GM23338 (cell line): ENCODE measurements around the gene NCAPG. TPM values are rescaled to one million over a fixed set of nuclear protein-coding genes. Genes with fewer than 3 reads are reported as not detected.

ENCODE experiments used
- ATAC-seq: fragments of 200-7000 bp; cut with Tn5 transposase; 3 replicates; pipeline ENCODE4 v1.9.1; 2020
- DNase-seq: peaks from one replicate; pipeline ENCODE4 v3.0.0-alpha.2; 2015; ENCODE audit warnings: low spot score
- H2AFZ ChIP-seq: fragments of 200-600 bp; sonication (generic); 2 replicates; pipeline ENCODE4 v1.8.0; 2016; ENCODE audit warnings: antibody characterized with exemption, mild to moderate bottlenecking, moderate library complexity
- H3F3A ChIP-seq: fragments of 200-600 bp; sonication (generic); replicated peaks from 2 replicates; pipeline ENCODE4 v1.8.0; 2017; ENCODE audit warnings: antibody characterized with exemption, mixed run types, low read depth
- H3K27ac ChIP-seq: fragments of 200-600 bp; sonication (generic); 2 replicates; pipeline ENCODE4 v1.6.1; 2016; ENCODE audit warnings: low read depth
- H3K27me3 ChIP-seq: fragments of 200-600 bp; sonication (generic); 2 replicates; pipeline ENCODE4 v1.8.0; 2016; ENCODE audit warnings: mild to moderate bottlenecking, mixed run types, moderate library complexity; ENCODE audit not compliant: insufficient read depth
- H3K36me3 ChIP-seq: fragments of 200-600 bp; sonication (generic); 2 replicates; pipeline ENCODE4 v1.8.0; 2016; ENCODE audit warnings: mild to moderate bottlenecking; ENCODE audit not compliant: insufficient read depth
- H3K4me1 ChIP-seq: fragments of 200-600 bp; sonication (generic); 2 replicates; pipeline ENCODE4 v1.8.0; 2016; ENCODE audit warnings: mild to moderate bottlenecking, moderate library complexity; ENCODE audit not compliant: insufficient read depth
- H3K4me2 ChIP-seq: fragments of 200-600 bp; sonication (generic); 2 replicates; pipeline ENCODE4 v1.7.1; 2017; ENCODE audit warnings: mixed run types
- H3K4me3 ChIP-seq: fragments of 200-600 bp; sonication (generic); 2 replicates; pipeline ENCODE4 v1.6.1; 2016; ENCODE audit warnings: mixed run types
- H3K79me2 ChIP-seq: fragments of 200-600 bp; sonication (generic); replicated peaks from 2 replicates; pipeline ENCODE4 v1.8.0; 2017; ENCODE audit warnings: mild to moderate bottlenecking; ENCODE audit not compliant: insufficient read depth
- H3K9me2 ChIP-seq: fragments of 200-600 bp; sonication (generic); 2 replicates; pipeline ENCODE4 v1.8.0; 2017; ENCODE audit not compliant: insufficient read depth
- H4K20me1 ChIP-seq: fragments of 200-600 bp; sonication (generic); replicated peaks from 2 replicates; pipeline ENCODE4 v1.8.0; 2017; ENCODE audit warnings: mild to moderate bottlenecking; ENCODE audit not compliant: insufficient read depth
- H3K27ac Mint-ChIP-seq: 2 replicates; pipeline ENCODE4 v1.8.0; 2020; ENCODE audit warnings: inconsistent platforms, mild to moderate bottlenecking, moderate library complexity, mixed read lengths
- H3K27me3 Mint-ChIP-seq: 3 replicates; pipeline ENCODE4 v1.8.0; 2022; ENCODE audit warnings: low read depth, mild to moderate bottlenecking, moderate library complexity, mixed read lengths, inconsistent platforms; ENCODE audit not compliant: insufficient read depth, poor library complexity
- H3K36me3 Mint-ChIP-seq: 3 replicates; pipeline ENCODE4 v1.8.0; 2021; ENCODE audit warnings: low read depth, mild to moderate bottlenecking, inconsistent platforms, moderate library complexity, mixed read lengths
- H3K4me1 Mint-ChIP-seq: 3 replicates; pipeline ENCODE4 v1.8.0; 2020; ENCODE audit warnings: mild to moderate bottlenecking, inconsistent platforms, mixed read lengths
- H3K4me3 Mint-ChIP-seq: 3 replicates; pipeline ENCODE4 v1.8.0; 2021; ENCODE audit warnings: moderate library complexity, mild to moderate bottlenecking, inconsistent platforms, mixed read lengths
- H3K9me3 Mint-ChIP-seq: 3 replicates; pipeline ENCODE4 v1.8.0; 2020; ENCODE audit warnings: moderate library complexity, mild to moderate bottlenecking, inconsistent platforms, mixed read lengths
- ETS1 ChIP-seq: IDR thresholded peaks from 2 replicates; pipeline ENCODE4 v1.6.1; 2016; ENCODE audit warnings: antibody characterized with exemption
- EZH2 ChIP-seq: fragments of 200-600 bp; sonication (generic); IDR thresholded peaks from one replicate; pipeline ENCODE4 v1.8.0; 2017; ENCODE audit warnings: antibody characterized with exemption, mild to moderate bottlenecking, low read depth; ENCODE audit not compliant: unreplicated experiment
- EZH2phosphoT487 ChIP-seq: fragments of 200-600 bp; sonication (generic); IDR thresholded peaks from one replicate; pipeline ENCODE4 v1.8.1; 2018; ENCODE audit warnings: antibody characterized with exemption; ENCODE audit not compliant: unreplicated experiment
- JUNB ChIP-seq: IDR thresholded peaks from one replicate; pipeline ENCODE4 v1.6.1; 2016; ENCODE audit warnings: antibody characterized with exemption; ENCODE audit not compliant: unreplicated experiment
- NANOG ChIP-seq: IDR thresholded peaks from 2 replicates; pipeline ENCODE4 v1.6.1; 2016; ENCODE audit warnings: antibody characterized with exemption, borderline replicate concordance
- POLR2AphosphoS5 ChIP-seq: IDR thresholded peaks from 2 replicates; pipeline ENCODE4 v1.6.1; 2016; ENCODE audit warnings: antibody characterized with exemption, low read depth
- ZNF114 ChIP-seq: fragments of 250-450 bp; sonication (Bioruptor Pico); IDR thresholded peaks from 2 replicates; pipeline ENCODE4 v1.5.0; 2020; ENCODE audit warnings: mild to moderate bottlenecking, moderate library complexity
- ZNF331 ChIP-seq: fragments of 250-450 bp; sonication (Bioruptor Pico); IDR thresholded peaks from 2 replicates; pipeline ENCODE4 v1.5.0; 2020; ENCODE audit warnings: low read depth, mild to moderate bottlenecking, moderate library complexity
- polyA plus RNA-seq: library from polyadenylated mRNA; unstranded; fragments of >200 nt; fragmentation: Nextera tagmentation; extraction: Ambion mirVana; gene quantifications from 2 replicates; pipeline ENCODE4 v1.2.1, GENCODE V29; 2016
- total RNA-seq: library from RNA; depleted of rRNA; stranded (reverse); fragments of >200 nt; shearing (Covaris generic); gene quantifications from 2 replicates; pipeline ENCODE4 v1.2.3, GENCODE V29; 2014
- TF ChIP-seq, protein P1 (sequence below): IDR thresholded peaks from one replicate; pipeline ENCODE4 v1.6.1; 2018; ENCODE audit warnings: antibody characterized with exemption; ENCODE audit not compliant: unreplicated experiment
- TF ChIP-seq, protein P2 (sequence below): fragments of 250-450 bp; sonication (Bioruptor Pico); IDR thresholded peaks from 2 replicates; pipeline ENCODE4 v1.5.0; 2020; ENCODE audit warnings: mild to moderate bottlenecking, moderate library complexity

NCAPG gene
- total and polyA plus RNA-seq, 2 experiments from 2014 or later = 24.4 to 45.8 TPM

GRCh38 chr4:17811078-17811603 is 362 bp downstream of the NCAPG start:
- Histone ChIP-seq H3F3A (no peaks in the 10 kb centered on the region), H3K79me2 (peaks cover 91% of the 10 kb centered on the region), H3K9me2 (no peaks in the 10 kb centered on the region), H3K27ac (no peak overlapping the region), H3K4me3 (peak overlapping the region; percentile 89), H3K27me3 (no peaks in the 10 kb centered on the region), H3K4me2 (peak overlapping the region; percentile 92), H2AFZ (peak overlapping the region; percentile 2; the same call in 1 of the 2 replicates), H3K36me3 (peaks cover 15% of the 10 kb centered on the region; the same call in 1 of the 2 replicates), H4K20me1 (peaks cover 34% of the 10 kb centered on the region), H3K4me1 (peaks cover 28% of the 10 kb centered on the region)
- Mint-ChIP-seq H3K4me1 (peaks cover 31% of the 10 kb centered on the region), H3K36me3 (peaks cover 46% of the 10 kb centered on the region), H3K9me3 (no peaks in the 10 kb centered on the region), H3K27ac (peak overlapping the region; percentile 100), H3K27me3 (no peaks in the 10 kb centered on the region), H3K4me3 (peak overlapping the region; percentile 100)
- TF ChIP-seq ETS1 (no peak), ZNF114 (CRISPR knock-in tag) (no peak), EZH2 (no peak), EZH2phosphoT487 (no peak), NANOG (no peak)
- DNase-seq (no peak), ATAC-seq (peak; percentile 56)

DNA sequence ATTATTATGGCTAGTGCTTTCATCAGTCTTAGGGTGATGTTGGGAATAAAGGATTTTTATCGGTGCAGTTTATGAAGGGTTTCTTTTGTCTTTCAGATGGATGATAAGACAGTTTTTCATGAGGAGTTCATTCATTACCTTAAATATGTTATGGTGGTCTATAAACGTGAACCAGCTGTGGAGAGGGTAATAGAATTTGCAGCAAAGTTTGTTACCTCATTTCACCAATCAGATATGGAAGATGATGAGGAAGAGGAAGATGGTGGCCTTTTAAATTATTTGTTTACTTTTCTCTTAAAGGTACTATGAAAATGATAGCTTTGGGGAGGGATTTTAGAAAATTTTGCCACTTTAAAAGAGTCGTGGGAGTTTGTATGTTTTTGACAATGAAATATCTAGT is 1.3 kb downstream of the NCAPG start:
- Histone ChIP-seq H3K36me3 (peaks cover 9% of the 10 kb centered on the region; the same call in 1 of the 2 replicates), H3K27me3 (no peaks in the 10 kb centered on the region), H3K9me2 (no peaks in the 10 kb centered on the region), H3K4me1 (peaks cover 21% of the 10 kb centered on the region), H3K4me3 (peak overlapping the region; percentile 89), H3K4me2 (peak overlapping the region; percentile 92), H3K79me2 (peaks cover 84% of the 10 kb centered on the region), H3F3A (no peaks in the 10 kb centered on the region), H4K20me1 (peaks cover 25% of the 10 kb centered on the region), H2AFZ (no peak overlapping the region), H3K27ac (no peak overlapping the region)
- Mint-ChIP-seq H3K9me3 (no peaks in the 10 kb centered on the region), H3K36me3 (peaks cover 52% of the 10 kb centered on the region), H3K4me3 (peak overlapping the region; percentile 100), H3K27ac (peak overlapping the region; percentile 46), H3K27me3 (no peaks in the 10 kb centered on the region), H3K4me1 (peaks cover 25% of the 10 kb centered on the region)
- DNase-seq = no peak
- ATAC-seq = no peak
- TF ChIP-seq, protein P1, sequence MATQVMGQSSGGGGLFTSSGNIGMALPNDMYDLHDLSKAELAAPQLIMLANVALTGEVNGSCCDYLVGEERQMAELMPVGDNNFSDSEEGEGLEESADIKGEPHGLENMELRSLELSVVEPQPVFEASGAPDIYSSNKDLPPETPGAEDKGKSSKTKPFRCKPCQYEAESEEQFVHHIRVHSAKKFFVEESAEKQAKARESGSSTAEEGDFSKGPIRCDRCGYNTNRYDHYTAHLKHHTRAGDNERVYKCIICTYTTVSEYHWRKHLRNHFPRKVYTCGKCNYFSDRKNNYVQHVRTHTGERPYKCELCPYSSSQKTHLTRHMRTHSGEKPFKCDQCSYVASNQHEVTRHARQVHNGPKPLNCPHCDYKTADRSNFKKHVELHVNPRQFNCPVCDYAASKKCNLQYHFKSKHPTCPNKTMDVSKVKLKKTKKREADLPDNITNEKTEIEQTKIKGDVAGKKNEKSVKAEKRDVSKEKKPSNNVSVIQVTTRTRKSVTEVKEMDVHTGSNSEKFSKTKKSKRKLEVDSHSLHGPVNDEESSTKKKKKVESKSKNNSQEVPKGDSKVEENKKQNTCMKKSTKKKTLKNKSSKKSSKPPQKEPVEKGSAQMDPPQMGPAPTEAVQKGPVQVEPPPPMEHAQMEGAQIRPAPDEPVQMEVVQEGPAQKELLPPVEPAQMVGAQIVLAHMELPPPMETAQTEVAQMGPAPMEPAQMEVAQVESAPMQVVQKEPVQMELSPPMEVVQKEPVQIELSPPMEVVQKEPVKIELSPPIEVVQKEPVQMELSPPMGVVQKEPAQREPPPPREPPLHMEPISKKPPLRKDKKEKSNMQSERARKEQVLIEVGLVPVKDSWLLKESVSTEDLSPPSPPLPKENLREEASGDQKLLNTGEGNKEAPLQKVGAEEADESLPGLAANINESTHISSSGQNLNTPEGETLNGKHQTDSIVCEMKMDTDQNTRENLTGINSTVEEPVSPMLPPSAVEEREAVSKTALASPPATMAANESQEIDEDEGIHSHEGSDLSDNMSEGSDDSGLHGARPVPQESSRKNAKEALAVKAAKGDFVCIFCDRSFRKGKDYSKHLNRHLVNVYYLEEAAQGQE = no peak
- TF ChIP-seq ZNF331 (CRISPR knock-in tag) (no peak), POLR2AphosphoS5 (no peak), ETS1 (no peak), JUNB (no peak)
- TF ChIP-seq, protein P2, sequence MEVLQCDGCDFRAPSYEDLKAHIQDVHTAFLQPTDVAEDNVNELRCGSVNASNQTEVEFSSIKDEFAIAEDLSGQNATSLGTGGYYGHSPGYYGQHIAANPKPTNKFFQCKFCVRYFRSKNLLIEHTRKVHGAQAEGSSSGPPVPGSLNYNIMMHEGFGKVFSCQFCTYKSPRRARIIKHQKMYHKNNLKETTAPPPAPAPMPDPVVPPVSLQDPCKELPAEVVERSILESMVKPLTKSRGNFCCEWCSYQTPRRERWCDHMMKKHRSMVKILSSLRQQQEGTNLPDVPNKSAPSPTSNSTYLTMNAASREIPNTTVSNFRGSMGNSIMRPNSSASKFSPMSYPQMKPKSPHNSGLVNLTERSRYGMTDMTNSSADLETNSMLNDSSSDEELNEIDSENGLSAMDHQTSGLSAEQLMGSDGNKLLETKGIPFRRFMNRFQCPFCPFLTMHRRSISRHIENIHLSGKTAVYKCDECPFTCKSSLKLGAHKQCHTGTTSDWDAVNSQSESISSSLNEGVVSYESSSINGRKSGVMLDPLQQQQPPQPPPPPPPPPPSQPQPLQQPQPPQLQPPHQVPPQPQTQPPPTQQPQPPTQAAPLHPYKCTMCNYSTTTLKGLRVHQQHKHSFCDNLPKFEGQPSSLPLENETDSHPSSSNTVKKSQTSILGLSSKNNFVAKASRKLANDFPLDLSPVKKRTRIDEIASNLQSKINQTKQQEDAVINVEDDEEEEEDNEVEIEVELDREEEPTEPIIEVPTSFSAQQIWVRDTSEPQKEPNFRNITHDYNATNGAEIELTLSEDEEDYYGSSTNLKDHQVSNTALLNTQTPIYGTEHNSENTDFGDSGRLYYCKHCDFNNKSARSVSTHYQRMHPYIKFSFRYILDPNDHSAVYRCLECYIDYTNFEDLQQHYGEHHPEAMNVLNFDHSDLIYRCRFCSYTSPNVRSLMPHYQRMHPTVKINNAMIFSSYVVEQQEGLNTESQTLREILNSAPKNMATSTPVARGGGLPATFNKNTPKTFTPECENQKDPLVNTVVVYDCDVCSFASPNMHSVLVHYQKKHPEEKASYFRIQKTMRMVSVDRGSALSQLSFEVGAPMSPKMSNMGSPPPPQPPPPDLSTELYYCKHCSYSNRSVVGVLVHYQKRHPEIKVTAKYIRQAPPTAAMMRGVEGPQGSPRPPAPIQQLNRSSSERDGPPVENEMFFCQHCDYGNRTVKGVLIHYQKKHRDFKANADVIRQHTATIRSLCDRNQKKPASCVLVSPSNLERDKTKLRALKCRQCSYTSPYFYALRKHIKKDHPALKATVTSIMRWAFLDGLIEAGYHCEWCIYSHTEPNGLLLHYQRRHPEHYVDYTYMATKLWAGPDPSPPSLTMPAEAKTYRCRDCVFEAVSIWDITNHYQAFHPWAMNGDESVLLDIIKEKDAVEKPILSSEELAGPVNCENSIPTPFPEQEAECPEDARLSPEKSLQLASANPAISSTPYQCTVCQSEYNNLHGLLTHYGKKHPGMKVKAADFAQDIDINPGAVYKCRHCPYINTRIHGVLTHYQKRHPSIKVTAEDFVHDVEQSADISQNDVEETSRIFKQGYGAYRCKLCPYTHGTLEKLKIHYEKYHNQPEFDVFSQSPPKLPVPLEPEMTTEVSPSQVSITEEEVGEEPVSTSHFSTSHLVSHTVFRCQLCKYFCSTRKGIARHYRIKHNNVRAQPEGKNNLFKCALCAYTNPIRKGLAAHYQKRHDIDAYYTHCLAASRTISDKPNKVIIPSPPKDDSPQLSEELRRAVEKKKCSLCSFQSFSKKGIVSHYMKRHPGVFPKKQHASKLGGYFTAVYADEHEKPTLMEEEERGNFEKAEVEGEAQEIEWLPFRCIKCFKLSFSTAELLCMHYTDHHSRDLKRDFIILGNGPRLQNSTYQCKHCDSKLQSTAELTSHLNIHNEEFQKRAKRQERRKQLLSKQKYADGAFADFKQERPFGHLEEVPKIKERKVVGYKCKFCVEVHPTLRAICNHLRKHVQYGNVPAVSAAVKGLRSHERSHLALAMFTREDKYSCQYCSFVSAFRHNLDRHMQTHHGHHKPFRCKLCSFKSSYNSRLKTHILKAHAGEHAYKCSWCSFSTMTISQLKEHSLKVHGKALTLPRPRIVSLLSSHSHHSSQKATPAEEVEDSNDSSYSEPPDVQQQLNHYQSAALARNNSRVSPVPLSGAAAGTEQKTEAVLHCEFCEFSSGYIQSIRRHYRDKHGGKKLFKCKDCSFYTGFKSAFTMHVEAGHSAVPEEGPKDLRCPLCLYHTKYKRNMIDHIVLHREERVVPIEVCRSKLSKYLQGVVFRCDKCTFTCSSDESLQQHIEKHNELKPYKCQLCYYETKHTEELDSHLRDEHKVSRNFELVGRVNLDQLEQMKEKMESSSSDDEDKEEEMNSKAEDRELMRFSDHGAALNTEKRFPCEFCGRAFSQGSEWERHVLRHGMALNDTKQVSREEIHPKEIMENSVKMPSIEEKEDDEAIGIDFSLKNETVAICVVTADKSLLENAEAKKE (CRISPR knock-in tag) = no peak
